Stomach (tissue), 4 donors: Measurements from ENCODE around the gene LAG3.

ENCODE experiments used
- CTCF ChIP-seq, 7 experiments: fragments of 450-650 bp in 4 of 7; fragments of 200-600 bp in 3 of 7; sonication (generic) in 3 of 7; IDR thresholded peaks; one replicate each; pipeline ENCODE4 v1.5.1; 2016 to 2019; ENCODE audit warnings: antibody characterized with exemption in 7 of 7, control low read depth in 2 of 7, mild to moderate bottlenecking in 1 of 7
- EP300 ChIP-seq: sonication (generic); formaldehyde crosslinking; IDR thresholded peaks from one replicate; pipeline ENCODE4 v1.6.1; 2017; ENCODE audit warnings: antibody characterized with exemption
- POLR2A ChIP-seq, 4 donors: fragments of 450-650 bp; IDR thresholded peaks; one replicate each; pipeline ENCODE4 v1.6.1; 2016; ENCODE audit warnings: antibody characterized with exemption in 4 of 4, control low read depth in 2 of 4, mild to moderate bottlenecking in 1 of 4, moderate library complexity in 1 of 4

- TF ChIP-seq CTCF (IDR thresholded peaks at IDR 0.05), result no peak
- no peak for TF ChIP-seq POLR2A (IDR thresholded peaks at IDR 0.05)
- TF ChIP-seq EP300, result no peak
Measured at GRCh38 chr12:6730169-6730568, 42.2 kb upstream of the LAG3 start.
